ENCODE data around the gene C1QA.

The C1QA gene

GRCh38 chr1:22612671-22613571, 23.5 kb upstream of the C1QA start:
- H3K27ac ChIP-seq (ENCODE audit: low read length) = no peak overlapping the region
- no peak overlapping the region for H3K4me3 ChIP-seq (ENCODE audit: low read length)
- H3K27me3 ChIP-seq (ENCODE audit: control insufficient read depth, insufficient read depth, low read length) = no peaks in the 10 kb centered on the region
- no peak for DNase-seq (ENCODE audit: low read depth, low spot score)
- H3K9me3 ChIP-seq (ENCODE audit: control insufficient read depth, insufficient read depth, low read length) = no peaks in the 10 kb centered on the region
- no peaks in the 10 kb centered on the region for H3K4me1 ChIP-seq (ENCODE audit: control insufficient read depth, insufficient read depth, low read length)
- no peaks in the 10 kb centered on the region for H3K36me3 ChIP-seq (ENCODE audit: control insufficient read depth, insufficient read depth, low read length)
- WGBS (ENCODE audit: insufficient coverage, insufficient read length) = no CpG with 5 or more reads among the region's 12 CpGs

GRCh38 chr1:22613572-22613918, 22.9 kb upstream of the C1QA start:
- no peak for DNase-seq (ENCODE audit: low read depth, low spot score)
- Histone ChIP-seq H3K27ac (ENCODE audit: low read length) (no peak overlapping the region), H3K4me1 (ENCODE audit: control insufficient read depth, insufficient read depth, low read length) (no peaks in the 10 kb centered on the region), H3K9me3 (ENCODE audit: control insufficient read depth, insufficient read depth, low read length) (no peaks in the 10 kb centered on the region), H3K36me3 (ENCODE audit: control insufficient read depth, insufficient read depth, low read length) (no peaks in the 10 kb centered on the region), H3K27me3 (ENCODE audit: control insufficient read depth, insufficient read depth, low read length) (no peaks in the 10 kb centered on the region), H3K4me3 (ENCODE audit: low read length) (no peak overlapping the region)
- no CpG with 5 or more reads among the region's 5 CpGs for WGBS (ENCODE audit: insufficient coverage, insufficient read length)

- no peak overlapping the region for H3K27ac ChIP-seq (ENCODE audit: low read length)
- no peak for DNase-seq (ENCODE audit: low read depth, low spot score)
- no CpG with 5 or more reads among the region's 12 CpGs for WGBS (ENCODE audit: insufficient coverage, insufficient read length)
- H3K27me3 ChIP-seq (ENCODE audit: control insufficient read depth, insufficient read depth, low read length) = no peaks in the 10 kb centered on the region
- H3K36me3 ChIP-seq (ENCODE audit: control insufficient read depth, insufficient read depth, low read length) = no peaks in the 10 kb centered on the region
- no peak overlapping the region for H3K4me3 ChIP-seq (ENCODE audit: low read length)
- no peaks in the 10 kb centered on the region for H3K9me3 ChIP-seq (ENCODE audit: control insufficient read depth, insufficient read depth, low read length)
- no peaks in the 10 kb centered on the region for H3K4me1 ChIP-seq (ENCODE audit: control insufficient read depth, insufficient read depth, low read length)
Measured at GRCh38 chr1:22613951-22614350, 22.5 kb upstream of the C1QA start.

- Histone ChIP-seq H3K4me3 (ENCODE audit: low read length) (no peak overlapping the region), H3K36me3 (ENCODE audit: control insufficient read depth, insufficient read depth, low read length) (no peaks in the 10 kb centered on the region), H3K27me3 (ENCODE audit: control insufficient read depth, insufficient read depth, low read length) (no peaks in the 10 kb centered on the region), H3K27ac (ENCODE audit: low read length) (no peak overlapping the region), H3K4me1 (ENCODE audit: control insufficient read depth, insufficient read depth, low read length) (no peaks in the 10 kb centered on the region), H3K9me3 (ENCODE audit: control insufficient read depth, insufficient read depth, low read length) (no peaks in the 10 kb centered on the region)
- no CpG with 5 or more reads among the region's 2 CpGs for WGBS (ENCODE audit: insufficient coverage, insufficient read length)
- DNase-seq (ENCODE audit: low read depth, low spot score) = no peak
Measured at GRCh38 chr1:22615886-22616285, 20.5 kb upstream of the C1QA start.

- no peaks in the 10 kb centered on the region for H3K4me1 ChIP-seq (ENCODE audit: control insufficient read depth, insufficient read depth, low read length)
- no peak overlapping the region for H3K4me3 ChIP-seq (ENCODE audit: low read length)
- H3K27me3 ChIP-seq (ENCODE audit: control insufficient read depth, insufficient read depth, low read length) = no peaks in the 10 kb centered on the region
- no CpG with 5 or more reads among the region's 11 CpGs for WGBS (ENCODE audit: insufficient coverage, insufficient read length)
- H3K27ac ChIP-seq (ENCODE audit: low read length) = no peak overlapping the region
- DNase-seq (ENCODE audit: low read depth, low spot score) = no peak
- no peaks in the 10 kb centered on the region for H3K36me3 ChIP-seq (ENCODE audit: control insufficient read depth, insufficient read depth, low read length)
- no peaks in the 10 kb centered on the region for H3K9me3 ChIP-seq (ENCODE audit: control insufficient read depth, insufficient read depth, low read length)
Measured at GRCh38 chr1:22616571-22616970, 19.9 kb upstream of the C1QA start.

GRCh38 chr1:22618056-22618455, 18.4 kb upstream of the C1QA start:
- H3K9me3 ChIP-seq (ENCODE audit: control insufficient read depth, insufficient read depth, low read length) = no peaks in the 10 kb centered on the region
- no peak for DNase-seq (ENCODE audit: low read depth, low spot score)
- no peak overlapping the region for H3K4me3 ChIP-seq (ENCODE audit: low read length)
- no peaks in the 10 kb centered on the region for H3K4me1 ChIP-seq (ENCODE audit: control insufficient read depth, insufficient read depth, low read length)
- H3K27me3 ChIP-seq (ENCODE audit: control insufficient read depth, insufficient read depth, low read length) = no peaks in the 10 kb centered on the region
- no CpG with 5 or more reads among the region's 16 CpGs for WGBS (ENCODE audit: insufficient coverage, insufficient read length)
- H3K36me3 ChIP-seq (ENCODE audit: control insufficient read depth, insufficient read depth, low read length) = no peaks in the 10 kb centered on the region
- no peak overlapping the region for H3K27ac ChIP-seq (ENCODE audit: low read length)

GRCh38 chr1:22619252-22619651, 17.2 kb upstream of the C1QA start:
- no peak overlapping the region for H3K27ac ChIP-seq (ENCODE audit: low read length)
- no peaks in the 10 kb centered on the region for H3K27me3 ChIP-seq (ENCODE audit: control insufficient read depth, insufficient read depth, low read length)
- H3K4me3 ChIP-seq (ENCODE audit: low read length) = no peak overlapping the region
- no CpG with 5 or more reads among the region's 7 CpGs for WGBS (ENCODE audit: insufficient coverage, insufficient read length)
- H3K9me3 ChIP-seq (ENCODE audit: control insufficient read depth, insufficient read depth, low read length) = no peaks in the 10 kb centered on the region
- H3K36me3 ChIP-seq (ENCODE audit: control insufficient read depth, insufficient read depth, low read length) = no peaks in the 10 kb centered on the region
- DNase-seq (ENCODE audit: low read depth, low spot score) = no peak
- no peaks in the 10 kb centered on the region for H3K4me1 ChIP-seq (ENCODE audit: control insufficient read depth, insufficient read depth, low read length)

- Histone ChIP-seq H3K27ac (ENCODE audit: low read length) (no peak overlapping the region), H3K9me3 (ENCODE audit: control insufficient read depth, insufficient read depth, low read length) (no peaks in the 10 kb centered on the region), H3K4me1 (ENCODE audit: control insufficient read depth, insufficient read depth, low read length) (no peaks in the 10 kb centered on the region), H3K36me3 (ENCODE audit: control insufficient read depth, insufficient read depth, low read length) (no peaks in the 10 kb centered on the region), H3K4me3 (ENCODE audit: low read length) (no peak overlapping the region), H3K27me3 (ENCODE audit: control insufficient read depth, insufficient read depth, low read length) (no peaks in the 10 kb centered on the region)
- no CpG with 5 or more reads among the region's 12 CpGs for WGBS (ENCODE audit: insufficient coverage, insufficient read length)
- DNase-seq (ENCODE audit: low read depth, low spot score) = no peak
Measured at GRCh38 chr1:22619798-22620197, 16.6 kb upstream of the C1QA start.

- DNase-seq (ENCODE audit: low read depth, low spot score) = no peak
- Histone ChIP-seq H3K36me3 (ENCODE audit: control insufficient read depth, insufficient read depth, low read length) (no peaks in the 10 kb centered on the region), H3K27ac (ENCODE audit: low read length) (no peak overlapping the region), H3K9me3 (ENCODE audit: control insufficient read depth, insufficient read depth, low read length) (no peaks in the 10 kb centered on the region), H3K27me3 (ENCODE audit: control insufficient read depth, insufficient read depth, low read length) (no peaks in the 10 kb centered on the region), H3K4me1 (ENCODE audit: control insufficient read depth, insufficient read depth, low read length) (no peaks in the 10 kb centered on the region), H3K4me3 (ENCODE audit: low read length) (no peak overlapping the region)
- no CpG with 5 or more reads among the region's 4 CpGs for WGBS (ENCODE audit: insufficient coverage, insufficient read length)
Measured at GRCh38 chr1:22621761-22622160, 14.7 kb upstream of the C1QA start.

- Histone ChIP-seq H3K27ac (ENCODE audit: low read length) (no peak overlapping the region), H3K9me3 (ENCODE audit: control insufficient read depth, insufficient read depth, low read length) (no peaks in the 10 kb centered on the region), H3K4me3 (ENCODE audit: low read length) (no peak overlapping the region), H3K4me1 (ENCODE audit: control insufficient read depth, insufficient read depth, low read length) (peaks cover 12% of the 10 kb centered on the region), H3K36me3 (ENCODE audit: control insufficient read depth, insufficient read depth, low read length) (no peaks in the 10 kb centered on the region), H3K27me3 (ENCODE audit: control insufficient read depth, insufficient read depth, low read length) (no peaks in the 10 kb centered on the region)
- no peak for DNase-seq (ENCODE audit: low read depth, low spot score)
- WGBS (ENCODE audit: insufficient coverage, insufficient read length) = no CpG with 5 or more reads among the region's 9 CpGs
Measured at GRCh38 chr1:22625262-22625925, 11.0 kb upstream of the C1QA start.

Data from iPS DF 6.9 (cell line).